Right atrium auricular region (tissue), 2 donors: Measurements from ENCODE around the gene IGF1. TPM values are rescaled to one million over a fixed set of nuclear protein-coding genes. Genes with fewer than 3 reads are reported as not detected.
"Not testable (repeated sequence)": the region's sequence is repeated elsewhere in the genome, so short reads cannot be mapped to it uniquely, and the experiment has no call there.

Experiments used
- DNase-seq: peaks from one replicate; pipeline ENCODE4 v3.0.0-alpha.2; 2019; ENCODE audit warnings: low spot score
- H3K27ac ChIP-seq, 2 donors: fragments of 200-600 bp; sonication (generic); 1 replicate in 1 of 2; 2 replicates in 1 of 2; pipeline ENCODE4 v1.5.1; 2016 to 2019
- H3K27me3 ChIP-seq, 2 donors: fragments of 200-600 bp; sonication (generic); one replicate each; pipeline versions ENCODE4 v1.5.1 to v1.6.0; 2017 to 2019
- H3K36me3 ChIP-seq: fragments of 200-600 bp; sonication (generic); one replicate; pipeline ENCODE4 v1.5.1; 2016
- H3K4me1 ChIP-seq, 2 donors: fragments of 200-600 bp; sonication (generic); one replicate each; pipeline versions ENCODE4 v1.5.1 to v1.6.0; 2017 to 2019
- H3K4me3 ChIP-seq, 2 donors: fragments of 200-600 bp; sonication (generic); 1 replicate in 1 of 2; 2 replicates in 1 of 2; pipeline ENCODE4 v1.5.1; 2017 to 2019; ENCODE audit warnings: mild to moderate bottlenecking in 1 of 2, moderate library complexity in 1 of 2
- H3K9me3 ChIP-seq, 2 donors: fragments of 200-600 bp; sonication (generic); one replicate each; pipeline ENCODE4 v1.5.1; 2019
- CTCF ChIP-seq, 2 donors: fragments of 200-600 bp; sonication (generic); IDR thresholded peaks; one replicate each; pipeline ENCODE4 v1.5.1; 2019; ENCODE audit warnings: antibody characterized with exemption in 2 of 2
- total RNA-seq, 2 donors: library from RNA; depleted of rRNA; stranded (reverse); fragments of >200 nt; gene quantifications; one replicate each; pipeline ENCODE4 v1.1.0, GENCODE V29; 2016

Gene IGF1
- total RNA-seq, 2 donors from 2014 or later, result 11.4 to 26.1 TPM

GRCh38 chr12:102372087-102372486 is 108.3 kb downstream of the IGF1 start:
- Histone ChIP-seq H3K27ac (no peak overlapping the region), H3K4me1 (no peaks in the 10 kb centered on the region), H3K9me3 (no peaks in the 10 kb centered on the region), H3K4me3 (no peak overlapping the region), H3K27me3 (no peaks in the 10 kb centered on the region), H3K36me3 (no peaks in the 10 kb centered on the region)
- DNase-seq, result no peak
- no peak for TF ChIP-seq CTCF (IDR thresholded peaks at IDR 0.05)

- no peaks in the 10 kb centered on the region for H3K4me1 ChIP-seq
- no peak for DNase-seq
Measured at GRCh38 chr12:102371165-102371564, 109.2 kb downstream of the IGF1 start.

GRCh38 chr12:102369876-102370275 is 110.5 kb downstream of the IGF1 start:
- Histone ChIP-seq H3K36me3 (no peaks in the 10 kb centered on the region), H3K27ac (no peak overlapping the region), H3K4me1 (no peaks in the 10 kb centered on the region), H3K27me3 (no peaks in the 10 kb centered on the region), H3K4me3 (no peak overlapping the region), H3K9me3 (no peaks in the 10 kb centered on the region)
- DNase-seq, result no peak
- no peak for TF ChIP-seq CTCF (IDR thresholded peaks at IDR 0.05)

More at GRCh38 chr12:102371165-102371564, 109.2 kb downstream of the IGF1 start:
- Histone ChIP-seq H3K9me3 (no peaks in the 10 kb centered on the region), H3K36me3 (no peaks in the 10 kb centered on the region), H3K27ac (no peak overlapping the region), H3K27me3 (no peaks in the 10 kb centered on the region), H3K4me3 (no peak overlapping the region)
- no peak for TF ChIP-seq CTCF (IDR thresholded peaks at IDR 0.05)

- Histone ChIP-seq H3K4me1 (no peaks in the 10 kb centered on the region), H3K36me3 (no peaks in the 10 kb centered on the region), H3K9me3 (no peaks in the 10 kb centered on the region), H3K27ac (no peak overlapping the region), H3K27me3 (no peaks in the 10 kb centered on the region), H3K4me3 (no peak overlapping the region)
- DNase-seq, result no peak
- TF ChIP-seq CTCF (IDR thresholded peaks at IDR 0.05), result no peak
Measured at GRCh38 chr12:102365365-102365764, 115.0 kb downstream of the IGF1 start.

- no peaks in the 10 kb centered on the region for H3K36me3 ChIP-seq
- no peak for DNase-seq
- H3K4me3 ChIP-seq, result no peak overlapping the region
- H3K9me3 ChIP-seq, result no peaks in the 10 kb centered on the region
- no peak overlapping the region for H3K27ac ChIP-seq
- TF ChIP-seq CTCF (IDR thresholded peaks at IDR 0.05), result no peak
- no peaks in the 10 kb centered on the region for H3K27me3 ChIP-seq
- H3K4me1 ChIP-seq, result no peaks in the 10 kb centered on the region
Measured at GRCh38 chr12:102364709-102365108, 115.7 kb downstream of the IGF1 start.

GRCh38 chr12:102356690-102357089 is 123.7 kb downstream of the IGF1 start:
- Histone ChIP-seq H3K4me1 (no peaks in the 10 kb centered on the region), H3K27ac (no peak overlapping the region), H3K4me3 (no peak overlapping the region), H3K36me3 (no peaks in the 10 kb centered on the region), H3K9me3 (peaks cover 0 to 11% of the 10 kb centered on the region in 2 donors), H3K27me3 (no peaks in the 10 kb centered on the region)
- no peak for DNase-seq
- TF ChIP-seq CTCF (IDR thresholded peaks at IDR 0.05), result no peak

GRCh38 chr12:102354281-102354680 is 126.1 kb downstream of the IGF1 start:
- not testable (repeated sequence) for H3K27me3 ChIP-seq, H3K36me3 ChIP-seq, H3K4me3 ChIP-seq, H3K27ac ChIP-seq, DNase-seq, H3K4me1 ChIP-seq
- peaks cover 0 to 11% of the 10 kb centered on the region in 2 donors for H3K9me3 ChIP-seq
